ENCODE measurements around the gene TMIGD2.
"Not testable (repeated sequence)": the region's sequence is repeated elsewhere in the genome, so short reads cannot be mapped to it uniquely, and the experiment has no call there.

TMIGD2 gene, protein sequence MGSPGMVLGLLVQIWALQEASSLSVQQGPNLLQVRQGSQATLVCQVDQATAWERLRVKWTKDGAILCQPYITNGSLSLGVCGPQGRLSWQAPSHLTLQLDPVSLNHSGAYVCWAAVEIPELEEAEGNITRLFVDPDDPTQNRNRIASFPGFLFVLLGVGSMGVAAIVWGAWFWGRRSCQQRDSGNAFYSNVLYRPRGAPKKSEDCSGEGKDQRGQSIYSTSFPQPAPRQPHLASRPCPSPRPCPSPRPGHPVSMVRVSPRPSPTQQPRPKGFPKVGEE

DNA sequence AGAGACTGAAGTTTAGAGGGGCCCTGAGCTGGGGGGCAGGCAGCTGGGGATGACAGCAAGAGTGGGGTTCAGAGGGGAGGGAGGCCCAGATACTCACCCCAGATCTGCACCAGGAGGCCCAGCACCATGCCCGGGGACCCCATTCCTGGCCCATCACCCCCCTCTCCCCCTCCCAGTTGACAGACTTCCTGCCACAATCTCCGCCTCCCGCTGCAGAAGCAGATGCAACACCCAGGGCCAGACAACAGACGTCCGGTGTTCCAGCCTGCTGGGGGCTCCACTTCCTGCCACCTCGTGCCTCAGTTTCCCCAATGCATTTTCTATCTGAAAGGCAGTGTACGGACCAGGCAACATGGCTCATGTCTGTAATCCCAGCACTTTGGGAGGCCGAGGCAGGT lies at the start of gene TMIGD2:
TMIGD2 (minus strand) TSS at position 147 of the 398 bp plus-strand sequence; CDS start at position 143, 4 bp downstream.
- peaks cover 3% of the 10 kb centered on the region for H3K27me3 Mint-ChIP-seq (ENCODE audit: low read depth)
- peaks cover 9% of the 10 kb centered on the region for H3K4me1 Mint-ChIP-seq
- H3K9me3 Mint-ChIP-seq: no peaks in the 10 kb centered on the region

GRCh38 chr19:4350726-4351125 lies 48.5 kb upstream of the TMIGD2 start:
- H3K36me3 Mint-ChIP-seq (ENCODE audit: low read depth): peaks cover 17% of the 10 kb centered on the region
- H3K4me1 Mint-ChIP-seq: no peaks in the 10 kb centered on the region
- H3K9me3 Mint-ChIP-seq: no peaks in the 10 kb centered on the region
- no peak overlapping the region for H3K4me3 Mint-ChIP-seq
- no peaks in the 10 kb centered on the region for H3K27me3 Mint-ChIP-seq (ENCODE audit: low read depth)
- H3K27ac Mint-ChIP-seq: no peak overlapping the region
- TF ChIP-seq, protein P1, sequence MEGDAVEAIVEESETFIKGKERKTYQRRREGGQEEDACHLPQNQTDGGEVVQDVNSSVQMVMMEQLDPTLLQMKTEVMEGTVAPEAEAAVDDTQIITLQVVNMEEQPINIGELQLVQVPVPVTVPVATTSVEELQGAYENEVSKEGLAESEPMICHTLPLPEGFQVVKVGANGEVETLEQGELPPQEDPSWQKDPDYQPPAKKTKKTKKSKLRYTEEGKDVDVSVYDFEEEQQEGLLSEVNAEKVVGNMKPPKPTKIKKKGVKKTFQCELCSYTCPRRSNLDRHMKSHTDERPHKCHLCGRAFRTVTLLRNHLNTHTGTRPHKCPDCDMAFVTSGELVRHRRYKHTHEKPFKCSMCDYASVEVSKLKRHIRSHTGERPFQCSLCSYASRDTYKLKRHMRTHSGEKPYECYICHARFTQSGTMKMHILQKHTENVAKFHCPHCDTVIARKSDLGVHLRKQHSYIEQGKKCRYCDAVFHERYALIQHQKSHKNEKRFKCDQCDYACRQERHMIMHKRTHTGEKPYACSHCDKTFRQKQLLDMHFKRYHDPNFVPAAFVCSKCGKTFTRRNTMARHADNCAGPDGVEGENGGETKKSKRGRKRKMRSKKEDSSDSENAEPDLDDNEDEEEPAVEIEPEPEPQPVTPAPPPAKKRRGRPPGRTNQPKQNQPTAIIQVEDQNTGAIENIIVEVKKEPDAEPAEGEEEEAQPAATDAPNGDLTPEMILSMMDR (IDR thresholded peaks at IDR 0.05; ENCODE audit: unreplicated experiment in 3 of 3): no peak

More for the DNA sequence above, at the start of gene TMIGD2:
- H3K27ac Mint-ChIP-seq: peak within 1 kb of the TSS; percentile 40 to 88 (median 53)
- peaks cover 8% of the 10 kb centered on the region for H3K36me3 Mint-ChIP-seq (ENCODE audit: low read depth)
- TF ChIP-seq, protein P1 (IDR thresholded peaks at IDR 0.05; ENCODE audit: unreplicated experiment in 3 of 3): no peak
- peak within 1 kb of the TSS; percentile 35 to 48 (median 45) for H3K4me3 Mint-ChIP-seq

GRCh38 chr19:4350111-4350510 lies 47.9 kb upstream of the TMIGD2 start:
- H3K4me1 Mint-ChIP-seq: no peaks in the 10 kb centered on the region
- TF ChIP-seq, protein P1 (IDR thresholded peaks at IDR 0.05; ENCODE audit: unreplicated experiment in 3 of 3): no peak
- H3K27ac Mint-ChIP-seq: no peak overlapping the region
- no peaks in the 10 kb centered on the region for H3K27me3 Mint-ChIP-seq (ENCODE audit: low read depth)
- H3K36me3 Mint-ChIP-seq (ENCODE audit: low read depth): peaks cover 17% of the 10 kb centered on the region
- H3K4me3 Mint-ChIP-seq: no peak overlapping the region
- no peaks in the 10 kb centered on the region for H3K9me3 Mint-ChIP-seq

GRCh38 chr19:4349225-4349624 lies 47.0 kb upstream of the TMIGD2 start:
- H3K27me3 Mint-ChIP-seq (ENCODE audit: low read depth); H3K4me3 Mint-ChIP-seq; H3K4me1 Mint-ChIP-seq; H3K27ac Mint-ChIP-seq; H3K9me3 Mint-ChIP-seq: not testable (repeated sequence)
- H3K36me3 Mint-ChIP-seq (ENCODE audit: low read depth): peaks cover 17% of the 10 kb centered on the region

DNA sequence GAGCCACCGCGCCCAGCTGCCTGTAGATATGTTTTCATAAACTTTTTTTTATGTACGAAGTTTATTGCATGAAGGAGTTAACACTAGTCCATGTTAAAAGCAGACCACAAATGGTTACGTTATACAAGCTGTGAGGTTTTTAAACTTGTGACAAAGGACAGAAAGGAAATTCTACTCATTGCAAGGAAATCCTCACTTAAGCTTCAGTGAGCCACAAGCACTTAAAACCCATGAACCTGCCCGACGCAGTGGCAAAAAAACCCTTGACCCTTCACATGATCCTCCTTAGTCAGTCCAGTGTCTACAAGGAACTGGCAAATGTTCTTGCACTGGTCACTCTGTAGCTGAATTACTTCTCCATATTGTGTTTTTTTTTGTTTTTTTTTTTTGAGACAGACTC lies 45.3 kb upstream of the TMIGD2 start:
- no peak overlapping the region for H3K27ac Mint-ChIP-seq
- no peaks in the 10 kb centered on the region for H3K9me3 Mint-ChIP-seq
- H3K36me3 Mint-ChIP-seq (ENCODE audit: low read depth): peaks cover 17% of the 10 kb centered on the region
- no peaks in the 10 kb centered on the region for H3K4me1 Mint-ChIP-seq
- peak overlapping the region; percentile 27 to 47 (median 31) for H3K4me3 Mint-ChIP-seq
- TF ChIP-seq, protein P1 (IDR thresholded peaks at IDR 0.05; ENCODE audit: unreplicated experiment in 3 of 3): no peak
- no peaks in the 10 kb centered on the region for H3K27me3 Mint-ChIP-seq (ENCODE audit: low read depth)

DNA sequence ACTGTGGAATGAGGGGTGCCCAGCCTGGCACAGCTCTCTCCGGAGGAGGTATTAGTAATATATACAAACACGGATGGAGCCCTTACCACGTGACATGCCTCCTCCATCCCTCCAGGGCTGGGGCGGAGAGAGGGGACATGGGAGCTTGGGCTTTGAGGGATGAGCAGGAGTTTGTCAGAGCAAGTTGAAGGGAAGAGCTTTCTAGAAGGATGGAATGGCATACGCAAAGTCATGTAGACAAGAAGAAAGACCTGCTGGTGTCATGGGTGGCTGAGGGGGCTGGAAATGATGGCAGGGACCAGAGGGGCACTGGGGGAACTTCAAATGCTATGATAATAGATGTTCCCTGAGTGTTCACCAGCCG lies 43.8 kb upstream of the TMIGD2 start:
- Mint-ChIP-seq H3K27me3 (ENCODE audit: low read depth) (no peaks in the 10 kb centered on the region), H3K36me3 (ENCODE audit: low read depth) (peaks cover 17% of the 10 kb centered on the region), H3K27ac (no peak overlapping the region), H3K4me3 (peak overlapping the region; percentile 40 to 56 (median 46)), H3K9me3 (no peaks in the 10 kb centered on the region), H3K4me1 (no peaks in the 10 kb centered on the region)
- TF ChIP-seq, protein P1 (IDR thresholded peaks at IDR 0.05; ENCODE audit: unreplicated experiment in 3 of 3): no peak

All from nephron (organoid).